ENCODE results near the gene AUTS2.
"Not testable (repeated sequence)": the region's sequence is repeated elsewhere in the genome, so short reads cannot be mapped to it uniquely, and the experiment has no call there.

Gene AUTS2

DNA sequence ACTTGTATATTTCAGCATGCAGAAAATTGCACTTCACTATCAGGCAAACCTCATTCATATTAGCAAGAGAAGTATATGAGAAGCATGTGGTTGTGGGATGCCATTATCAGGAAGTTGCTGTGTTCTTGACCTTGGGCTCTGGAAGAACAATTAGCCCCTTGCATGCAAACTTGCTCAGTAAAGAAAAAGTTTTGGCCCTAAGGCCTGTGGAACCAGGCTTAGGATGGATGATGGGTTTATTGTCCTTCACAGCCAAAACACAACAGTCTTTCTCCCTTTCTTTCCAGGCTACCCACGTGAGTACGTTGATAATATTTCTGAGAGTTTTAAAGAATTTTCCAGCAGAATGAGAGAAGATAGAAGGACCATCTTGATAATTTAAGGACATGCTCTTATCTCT, 166.4 kb downstream of the AUTS2 start:
- no peak for DNase-seq

GRCh38 chr7:69765879-69766278, 167.6 kb downstream of the AUTS2 start:
- DNase-seq, result no peak

- DNase-seq, result no peak
Observed at GRCh38 chr7:69768986-69769595, 170.8 kb downstream of the AUTS2 start.

DNA sequence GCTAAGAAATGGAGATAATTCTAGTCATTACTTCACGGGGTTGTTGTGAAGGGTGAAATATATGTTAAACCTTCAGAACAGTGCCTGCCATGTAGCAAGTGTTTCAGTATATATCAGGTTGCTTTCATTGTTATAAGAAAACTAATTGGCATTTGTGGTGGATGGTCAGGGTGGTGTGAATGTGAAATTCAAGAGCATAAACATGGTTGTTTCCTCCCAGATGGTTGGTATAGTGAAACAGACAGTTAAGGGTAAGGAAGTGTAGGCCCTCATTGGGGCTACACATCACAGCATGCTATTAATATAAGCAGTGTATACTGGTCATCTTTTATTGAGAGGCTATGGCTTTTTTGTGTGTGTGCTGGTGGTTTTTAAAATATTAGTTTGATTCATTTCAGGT, 171.6 kb downstream of the AUTS2 start:
- DNase-seq, result no peak

- DNase-seq, result no peak
Observed at GRCh38 chr7:69770613-69771012, 172.3 kb downstream of the AUTS2 start.

GRCh38 chr7:69772718-69773436, 174.6 kb downstream of the AUTS2 start:
- DNase-seq, result no peak

DNA sequence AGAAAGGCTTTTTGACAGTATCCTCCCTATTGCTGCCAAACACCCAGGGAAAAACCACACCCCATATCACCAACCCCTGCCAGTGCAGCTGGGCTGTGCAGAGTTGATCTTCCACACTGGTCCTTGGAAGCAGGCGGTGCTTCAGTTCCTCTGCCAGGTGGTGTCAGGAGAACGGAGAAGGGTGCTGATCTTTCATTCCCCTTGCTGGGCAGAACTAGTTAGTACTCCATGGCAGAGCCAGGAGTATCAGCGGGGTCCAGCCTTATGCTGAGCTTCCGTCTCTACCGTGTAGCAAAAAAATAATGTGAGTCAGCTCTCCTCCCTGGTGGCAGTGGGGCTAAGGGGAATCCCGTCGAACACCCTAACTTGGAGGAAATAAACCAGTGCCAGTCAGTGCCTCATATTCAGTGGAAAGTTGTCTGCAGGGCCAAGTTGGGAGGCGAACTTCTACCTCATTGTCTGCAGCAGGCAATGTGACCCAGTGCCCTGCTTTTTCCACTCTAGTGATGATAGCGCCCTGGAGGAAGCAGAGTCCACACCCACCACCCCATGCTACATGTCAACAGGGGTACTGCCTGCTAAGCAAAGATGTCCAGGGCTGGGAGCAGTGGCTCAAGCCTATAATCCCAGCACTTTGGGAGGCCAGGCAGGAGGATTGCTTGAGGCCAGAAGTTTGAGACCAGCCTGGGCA, 175.4 kb downstream of the AUTS2 start:
- DNase-seq, result no peak

DNA sequence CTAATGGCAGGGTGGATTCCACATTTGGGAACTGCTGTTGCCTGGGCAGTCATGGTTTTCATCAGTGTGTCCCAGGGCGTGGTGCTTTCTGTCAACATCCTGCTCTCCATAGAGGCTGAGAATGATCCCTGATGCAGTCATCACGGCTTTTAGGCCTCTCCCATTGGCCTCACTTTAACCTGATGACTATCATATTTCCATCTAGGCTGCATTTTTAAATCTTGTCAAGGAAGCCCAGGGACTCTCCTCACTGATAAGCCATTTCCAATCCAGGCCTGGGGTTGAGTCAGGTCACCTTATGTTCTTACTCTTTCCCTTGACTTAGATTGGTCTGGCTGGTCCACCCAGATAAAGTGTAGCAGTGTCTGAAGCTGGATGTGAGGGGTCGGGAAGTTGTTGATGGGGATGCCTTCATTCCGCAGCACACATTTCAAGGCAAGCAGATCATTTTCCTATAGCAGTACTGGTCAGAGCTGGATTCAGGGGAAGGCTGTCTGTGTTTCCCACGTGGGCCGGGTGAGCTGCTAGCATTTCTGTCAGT, 177.0 kb downstream of the AUTS2 start:
- no peak for DNase-seq

DNA sequence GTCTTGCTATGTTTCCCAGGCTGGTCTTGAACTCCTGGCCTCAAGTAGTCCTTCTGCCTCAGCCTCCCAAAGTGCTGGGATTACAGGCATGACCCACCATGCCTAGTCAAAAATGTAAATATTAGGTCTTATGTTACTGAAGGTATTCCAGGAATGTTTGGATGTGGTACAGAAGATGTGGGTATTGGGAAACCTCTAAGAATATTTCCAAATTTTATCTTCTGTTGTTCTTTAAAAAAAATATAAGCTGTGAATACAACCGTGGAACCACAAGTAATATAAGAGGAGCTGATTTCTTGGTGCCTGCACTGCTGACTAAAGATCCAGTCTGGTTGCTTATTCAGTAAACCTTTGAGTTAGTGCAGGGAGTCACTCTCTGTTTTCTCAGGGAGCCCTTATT, 178.3 kb downstream of the AUTS2 start:
- DNase-seq, result no peak

- DNase-seq, result no peak
Observed at GRCh38 chr7:69778138-69778537, 179.9 kb downstream of the AUTS2 start.

DNA sequence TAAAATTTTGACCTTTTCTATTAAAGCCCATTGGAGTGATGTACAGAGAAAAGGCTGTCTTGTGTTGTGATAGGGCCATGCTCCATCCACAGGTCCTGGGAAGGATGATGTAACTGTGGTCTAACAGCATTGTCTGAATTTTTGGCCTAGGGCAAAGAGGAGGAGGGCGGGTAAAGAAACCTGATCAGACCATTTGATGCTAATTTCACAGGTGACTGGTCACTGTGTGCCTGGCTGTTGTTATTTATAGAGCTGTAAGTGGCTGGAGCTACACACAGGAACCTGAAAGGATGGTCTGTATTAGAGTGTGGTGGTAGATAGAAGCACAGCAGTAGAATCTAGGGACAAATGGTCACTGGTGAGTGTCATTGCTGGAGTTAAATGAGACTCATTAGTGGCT, 182.1 kb downstream of the AUTS2 start:
- DNase-seq, result no peak

- no peak for DNase-seq
Observed at GRCh38 chr7:69781412-69781846, 183.2 kb downstream of the AUTS2 start.

- no peak for DNase-seq
Observed at GRCh38 chr7:69782917-69783684, 184.8 kb downstream of the AUTS2 start.

GRCh38 chr7:69786130-69786529, 187.9 kb downstream of the AUTS2 start:
- DNase-seq, result not testable (repeated sequence)

GRCh38 chr7:69786730-69787395, 188.6 kb downstream of the AUTS2 start:
- DNase-seq, result no peak

DNA sequence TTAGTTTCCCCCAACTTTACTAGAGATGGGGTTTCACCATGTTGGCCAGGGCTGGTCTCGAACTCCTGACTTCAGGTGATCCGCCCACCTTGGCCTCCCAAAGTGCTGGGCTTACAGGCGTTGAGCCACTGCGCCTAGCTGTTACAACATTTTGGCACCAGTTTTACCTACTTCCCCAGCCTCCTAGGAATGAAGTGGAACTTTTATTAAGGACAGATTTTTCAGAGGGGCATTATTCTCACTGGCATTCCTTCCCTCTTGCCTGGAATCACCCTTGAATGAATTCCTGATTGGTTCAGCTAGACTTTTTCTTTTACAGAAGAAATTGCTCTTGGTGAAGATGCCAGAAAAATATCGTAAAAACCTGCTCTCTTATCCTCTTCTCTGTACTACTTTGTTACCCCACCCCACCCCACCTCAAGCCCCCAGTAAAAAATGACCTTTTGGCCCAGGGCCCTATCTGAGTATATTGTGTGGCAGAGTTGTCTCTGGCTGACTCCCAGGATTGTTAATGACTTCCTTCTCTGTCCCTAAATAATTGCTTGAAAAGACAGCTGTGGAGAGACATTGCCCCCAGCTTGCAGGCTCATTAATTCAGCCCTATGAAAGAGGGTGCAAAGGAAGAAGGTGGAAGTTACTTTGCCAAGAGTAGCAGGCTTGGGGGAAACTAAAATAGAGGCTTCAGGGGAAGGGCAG, 189.6 kb downstream of the AUTS2 start:
- no peak for DNase-seq

DNA sequence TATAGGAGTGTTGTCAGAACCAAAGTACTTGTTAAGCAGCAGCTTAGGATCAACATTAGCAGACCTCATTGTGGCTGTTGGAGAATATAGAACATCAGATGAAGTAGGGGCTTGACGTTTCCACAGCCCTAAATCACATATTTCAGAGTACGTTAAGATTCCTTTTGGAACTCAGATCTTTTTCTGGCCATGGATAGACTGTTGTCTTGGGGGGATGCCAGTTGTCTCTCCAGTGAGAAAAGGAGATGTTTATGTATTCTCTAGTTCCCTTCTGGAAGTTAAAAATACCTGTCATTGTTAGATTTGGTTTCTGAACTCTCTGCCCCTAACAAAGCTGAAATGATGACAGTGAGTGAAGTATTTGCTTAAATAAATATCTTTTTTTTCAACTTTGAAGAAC, 191.3 kb downstream of the AUTS2 start:
- DNase-seq, result no peak

DNA sequence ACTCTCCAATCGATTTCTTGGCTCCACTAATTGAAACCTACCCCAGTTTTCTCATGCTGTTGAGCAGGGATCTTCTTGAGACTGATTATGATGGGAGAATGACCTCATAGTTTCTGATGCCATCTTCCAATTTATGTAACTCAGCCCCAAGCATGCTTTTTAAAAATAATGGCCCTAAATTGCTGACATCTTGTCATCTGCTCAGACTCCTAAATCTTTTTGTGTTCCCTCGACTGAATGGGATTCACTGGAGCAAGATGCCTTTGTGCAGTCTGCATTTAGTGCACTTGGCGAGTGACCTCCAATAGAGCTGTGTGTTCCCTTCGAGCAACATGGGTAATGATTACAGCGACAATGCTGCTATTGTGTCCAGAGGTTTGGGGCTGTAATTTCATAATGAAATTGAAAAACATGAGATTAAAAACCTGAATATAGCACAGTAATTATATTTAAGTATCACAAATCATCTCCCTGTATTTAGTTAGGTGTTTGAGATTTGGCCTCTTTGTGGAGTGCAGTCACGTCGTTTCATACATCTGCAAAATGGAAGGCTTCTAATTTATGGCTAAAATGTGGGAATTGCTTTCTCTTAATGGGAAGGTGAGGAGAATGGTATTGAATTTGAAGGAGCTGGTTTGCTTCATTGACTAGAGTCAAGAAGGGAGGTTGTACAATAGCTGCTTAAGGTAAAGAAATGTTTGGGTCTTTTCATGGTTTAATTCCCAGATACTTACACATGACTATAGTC, 192.9 kb downstream of the AUTS2 start:
- no peak for DNase-seq

- DNase-seq, result no peak
Observed at GRCh38 chr7:69791739-69792138, 193.5 kb downstream of the AUTS2 start.

DNA sequence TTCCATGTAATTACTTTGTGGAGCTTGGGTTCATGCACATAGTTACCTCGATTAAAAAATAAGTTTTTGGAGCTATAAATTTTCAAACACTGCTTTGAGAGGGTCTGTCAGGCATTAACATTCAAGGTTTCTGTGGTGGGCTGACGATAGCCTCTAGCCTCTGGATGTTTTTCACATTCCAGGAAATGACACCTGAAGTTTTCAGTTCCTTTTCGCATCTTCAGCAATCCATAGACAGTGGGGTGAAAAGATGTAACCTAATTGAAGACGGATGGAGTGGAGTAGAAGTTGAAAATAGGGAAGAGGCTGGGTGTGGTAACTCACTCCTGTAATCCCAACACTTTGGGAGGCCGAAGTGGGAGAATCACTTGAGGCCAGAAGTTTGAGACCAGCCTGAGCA, 197.7 kb downstream of the AUTS2 start:
- DNase-seq, result no peak

DNA sequence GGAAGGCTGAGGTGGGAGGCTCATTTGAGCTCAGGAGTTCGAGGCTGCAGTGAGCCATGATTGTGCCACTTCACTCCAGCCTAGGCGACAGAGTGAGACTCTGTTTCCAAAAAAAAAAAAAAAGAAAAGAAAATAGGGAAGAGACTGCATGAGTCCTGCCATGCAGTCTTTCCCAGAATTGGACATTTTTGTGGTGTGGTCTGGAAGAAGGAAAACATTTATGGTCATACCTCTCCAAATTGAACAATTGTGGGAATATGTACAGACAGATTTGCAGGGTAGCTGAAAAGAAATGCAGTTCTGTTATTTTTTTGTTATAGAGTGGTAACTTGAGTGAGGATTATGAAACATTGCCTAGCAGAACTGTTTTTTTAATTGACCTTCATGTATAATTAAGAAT, 198.1 kb downstream of the AUTS2 start:
- DNase-seq, result no peak

Data from effector CD4-positive, alpha-beta T cell (primary cell).